GM19455 (cell line): Measurements from ENCODE around the gene MAPKAPK2.
"Not testable (repeated sequence)": the region's sequence is repeated elsewhere in the genome, so short reads cannot be mapped to it uniquely, and the experiment has no call there.

Experiments
- ATAC-seq: cut with Tn5 transposase; IDR thresholded peaks from one replicate; pipeline ENCODE4 v1.9.1; 2021; ENCODE audit not compliant: unreplicated experiment

Gene MAPKAPK2

GRCh38 chr1:206770531-206771337 lies 86.0 kb downstream of the MAPKAPK2 start, which contains the start of gene IL19:
Gene IL19, plus strand, starts transcription at chr1:206770773. Its CDS starts 65,890 bp downstream, at chr1:206836663.
- no peak for ATAC-seq

GRCh38 chr1:206771338-206771692 lies 86.6 kb downstream of the MAPKAPK2 start:
- no peak for ATAC-seq

- no peak for ATAC-seq
Observed at GRCh38 chr1:206772243-206772937, 87.7 kb downstream of the MAPKAPK2 start, which contains the start of gene IL10. Gene IL10, minus strand, starts transcription at chr1:206772494. Its CDS starts 59 bp downstream, at chr1:206772435.

- no peak for ATAC-seq
Observed at GRCh38 chr1:206774093-206774492, 89.4 kb downstream of the MAPKAPK2 start.

- ATAC-seq, result no peak
Observed at GRCh38 chr1:206776229-206776628, 91.5 kb downstream of the MAPKAPK2 start.

GRCh38 chr1:206778031-206778430 lies 93.3 kb downstream of the MAPKAPK2 start:
- no peak for ATAC-seq

- ATAC-seq, result not testable (repeated sequence)
Observed at GRCh38 chr1:206778911-206779310, 94.2 kb downstream of the MAPKAPK2 start.

- ATAC-seq, result no peak
Observed at GRCh38 chr1:206779638-206780037, 94.9 kb downstream of the MAPKAPK2 start.

- peak; percentile 64 for ATAC-seq
Observed at GRCh38 chr1:206782448-206782847, 97.7 kb downstream of the MAPKAPK2 start.

GRCh38 chr1:206783506-206783905 lies 98.8 kb downstream of the MAPKAPK2 start:
- no peak for ATAC-seq
